ENCODE measurements around the gene GCAT. TPM values are rescaled to one million over a fixed set of nuclear protein-coding genes. Genes with fewer than 3 reads are reported as not detected.

GCAT gene
- total and polyA plus RNA-seq, 9 of the 15 experiments (the other 6 are each of a cell fraction or from before 2014, with no cell fraction given), result 1.9 to 69.9 (median 26.4) TPM

GRCh38 chr22:37809672-37810333, 2.1 kb downstream of the GCAT start:
- peaks cover 37% of the 10 kb centered on the region; the same call in 2 of the 3 replicates for H3K36me3 ChIP-seq (ENCODE audit: control insufficient read depth, insufficient read depth, low read length)
- H3K4me3 ChIP-seq, result no peak overlapping the region
- FAIRE-seq (no peak), ATAC-seq (no peak), DNase-seq (ENCODE audit: extremely low read depth in 1 of 4, low spot score in 3 of 4) (peak in 1 of 4 experiments; percentile 49)
- H3K4me2 ChIP-seq (ENCODE audit: insufficient read depth, low read length), result peak overlapping the region; percentile 29; the same call in 1 of the 2 replicates
- peak overlapping the region; percentile 31 to 90; a peak in 3 of 4 replicates for H3K9ac ChIP-seq (ENCODE audit: insufficient read depth in 1 of 2, low read depth in 2 of 2, low read length in 2 of 2)
- H3K27ac ChIP-seq (ENCODE audit: extremely low read depth, low read depth, low read length), result no peak overlapping the region
- H3K4me1 ChIP-seq (replicated peaks in 1 of 2; ENCODE audit: control insufficient read depth in 2 of 2, insufficient read depth in 2 of 2, low read length in 2 of 2), result peaks cover 21 to 31% of the 10 kb centered on the region in 2 experiments; a peak in 4 of 5 replicates
- ChIA-PET POLR2A (interaction anchor here (0.6 to 4.5 kb wide), 3 partner anchors 8 to 200 kb away, joined by 3 to 34 read pairs (median 7); no protein-coding TSS in a partner anchor), CTCF (ENCODE audit: low intra/inter-chr PET ratio) (interaction anchor here (0.6 kb wide), 1 partner anchor 55 kb away, joined by 4 read pairs; no protein-coding TSS in a partner anchor)
- no peaks in the 10 kb centered on the region for H3K9me1 ChIP-seq (ENCODE audit: control insufficient read depth, insufficient read depth, low read length)
- H4K20me1 ChIP-seq (replicated peaks; ENCODE audit: control insufficient read depth, insufficient read depth, low read length), result no peaks in the 10 kb centered on the region
- no TSS peak for BruUV-seq (replicated peaks)
- peak; percentile 33; the same call in 1 of the 2 replicates for TF ChIP-seq CBFA2T3 (IDR thresholded peaks at IDR 0.05)
- no peak for TF ChIP-seq FOXP1 (CRISPR knock-in tag; IDR thresholded peaks at IDR 0.05)
- peak; percentile 35; the same call in 1 of the 2 replicates for TF ChIP-seq ZBTB7A (IDR thresholded peaks at IDR 0.05; ENCODE audit: borderline replicate concordance, control insufficient read depth, low read depth, low read length)
- TF ChIP-seq STAT5B (CRISPR knock-in tag; IDR thresholded peaks at IDR 0.05), result no peak
- no peak for TF ChIP-seq GABPB2 (CRISPR knock-in tag; conservative IDR thresholded peaks at IDR 0.05)
- 62% methylated on average over 5 of the region's 5 CpGs for WGBS (ENCODE audit: insufficient coverage, low coverage, missing lambda C conversion rate)
- in situ Hi-C loops (cut with MboI) (no loop called here), intact Hi-C loops (cut with micrococcal nuclease) (no loop called here)
- H3K27me3 ChIP-seq (ENCODE audit: control insufficient read depth in 2 of 2, insufficient read depth in 2 of 2, low read length in 2 of 2), result no peaks in the 10 kb centered on the region
- H3K79me2 ChIP-seq (ENCODE audit: control insufficient read depth, insufficient read depth, low read length), result peaks cover 33% of the 10 kb centered on the region
- no peaks in the 10 kb centered on the region for H3K9me3 ChIP-seq (replicated peaks; ENCODE audit: control insufficient read depth, insufficient read depth, low read depth, low read length)
- no peak overlapping the region for H2AFZ ChIP-seq (ENCODE audit: low read depth, low read length)

- ChIA-PET CTCF (ENCODE audit: low intra/inter-chr PET ratio) (no interaction called here), POLR2A (no interaction called here)
- Histone ChIP-seq H3K36me3 (ENCODE audit: control insufficient read depth, insufficient read depth, low read length) (peaks cover 57% of the 10 kb centered on the region; the same call in 2 of the 3 replicates), H3K27ac (ENCODE audit: extremely low read depth, low read depth, low read length) (no peak overlapping the region), H3K9me3 (replicated peaks; ENCODE audit: control insufficient read depth, insufficient read depth, low read depth, low read length) (no peaks in the 10 kb centered on the region), H2AFZ (ENCODE audit: low read depth, low read length) (no peak overlapping the region), H3K79me2 (ENCODE audit: control insufficient read depth, insufficient read depth, low read length) (peaks cover 33% of the 10 kb centered on the region), H3K4me2 (ENCODE audit: insufficient read depth, low read length) (no peak overlapping the region), H3K4me3 (no peak overlapping the region), H3K27me3 (ENCODE audit: control insufficient read depth in 2 of 2, insufficient read depth in 2 of 2, low read length in 2 of 2) (no peaks in the 10 kb centered on the region), H3K4me1 (replicated peaks in 1 of 2; ENCODE audit: control insufficient read depth in 2 of 2, insufficient read depth in 2 of 2, low read length in 2 of 2) (peaks cover 8 to 19% of the 10 kb centered on the region in 2 experiments; a peak in 4 of 5 replicates), H3K9ac (ENCODE audit: insufficient read depth in 1 of 2, low read depth in 2 of 2, low read length in 2 of 2) (no peak overlapping the region), H4K20me1 (replicated peaks; ENCODE audit: control insufficient read depth, insufficient read depth, low read length) (no peaks in the 10 kb centered on the region), H3K9me1 (ENCODE audit: control insufficient read depth, insufficient read depth, low read length) (no peaks in the 10 kb centered on the region)
- intact Hi-C loops (cut with micrococcal nuclease), result no loop called here
- 94% methylated on average over 2 of the region's 2 CpGs for WGBS (ENCODE audit: insufficient coverage, low coverage, missing lambda C conversion rate)
- DNase-seq (ENCODE audit: extremely low read depth in 1 of 4, low spot score in 3 of 4) (no peak), ATAC-seq (no peak), FAIRE-seq (no peak)
- no TSS peak for BruUV-seq (replicated peaks)
- TF ChIP-seq ZNF121 (CRISPR knock-in tag; conservative IDR thresholded peaks at IDR 0.05) (peak; percentile 92), BCOR (IDR thresholded peaks at IDR 0.05) (peak; percentile 51), ZNF398 (CRISPR knock-in tag; IDR thresholded peaks at IDR 0.05) (no peak), RBM25 (IDR thresholded peaks at IDR 0.05; ENCODE audit: low read depth, low read length, severe bottlenecking) (peak; percentile 52)
- in situ Hi-C loops (cut with MboI), result no loop called here
Measured at GRCh38 chr22:37811867-37812266, 4.1 kb downstream of the GCAT start.
